Activated naive CD4-positive, alpha-beta T cell treated with anti-CD3 and anti-CD28 coated beads, Interleukin-2, amount 50 U/mL, for 24 hours (primary cell): ENCODE measurements around the gene HOXA10.

Source experiments
- H3K27ac Mint-ChIP-seq: one replicate; pipeline ENCODE4 v1.8.0; 2021; ENCODE audit warnings: mild to moderate bottlenecking, mixed read lengths
- H3K27me3 Mint-ChIP-seq: one replicate; pipeline ENCODE4 v1.8.0; 2021; ENCODE audit warnings: mixed read lengths
- H3K36me3 Mint-ChIP-seq: one replicate; pipeline ENCODE4 v1.8.0; 2021; ENCODE audit warnings: mixed read lengths
- H3K4me1 Mint-ChIP-seq: one replicate; pipeline ENCODE4 v1.8.0; 2021; ENCODE audit warnings: mixed read lengths
- H3K4me3 Mint-ChIP-seq: one replicate; pipeline ENCODE4 v1.8.0; 2021; ENCODE audit warnings: mild to moderate bottlenecking, mixed read lengths
- H3K9me3 Mint-ChIP-seq: one replicate; pipeline ENCODE4 v1.8.0; 2021; ENCODE audit warnings: mixed read lengths

HOXA10 gene

DNA sequence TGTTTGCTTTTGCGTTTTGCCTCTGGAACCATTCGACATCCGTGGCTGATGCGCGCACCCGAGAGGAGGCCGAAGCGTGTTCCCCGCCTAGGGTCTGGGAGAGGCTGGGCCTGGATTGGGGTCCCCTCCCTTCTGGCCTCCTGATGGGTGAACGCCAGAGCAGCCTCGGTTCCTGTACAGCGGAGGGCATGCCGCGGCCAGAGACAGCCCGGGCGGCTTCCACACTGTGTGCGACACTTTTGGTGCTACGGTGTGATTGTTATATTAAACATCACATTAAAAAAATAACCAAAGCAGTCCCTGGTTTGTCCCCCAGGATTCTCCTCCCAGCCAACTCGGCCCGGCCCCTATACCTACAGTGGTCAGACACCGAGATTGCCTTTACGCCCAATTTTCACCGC is 14.0 kb downstream of the HOXA10 start:
- H3K27me3 Mint-ChIP-seq: peaks cover 63% of the 10 kb centered on the region
- no peaks in the 10 kb centered on the region for H3K36me3 Mint-ChIP-seq
- H3K27ac Mint-ChIP-seq: no peak overlapping the region
- no peaks in the 10 kb centered on the region for H3K9me3 Mint-ChIP-seq
- peaks cover 31% of the 10 kb centered on the region for H3K4me1 Mint-ChIP-seq
- peak overlapping the region; percentile 74 for H3K4me3 Mint-ChIP-seq

DNA sequence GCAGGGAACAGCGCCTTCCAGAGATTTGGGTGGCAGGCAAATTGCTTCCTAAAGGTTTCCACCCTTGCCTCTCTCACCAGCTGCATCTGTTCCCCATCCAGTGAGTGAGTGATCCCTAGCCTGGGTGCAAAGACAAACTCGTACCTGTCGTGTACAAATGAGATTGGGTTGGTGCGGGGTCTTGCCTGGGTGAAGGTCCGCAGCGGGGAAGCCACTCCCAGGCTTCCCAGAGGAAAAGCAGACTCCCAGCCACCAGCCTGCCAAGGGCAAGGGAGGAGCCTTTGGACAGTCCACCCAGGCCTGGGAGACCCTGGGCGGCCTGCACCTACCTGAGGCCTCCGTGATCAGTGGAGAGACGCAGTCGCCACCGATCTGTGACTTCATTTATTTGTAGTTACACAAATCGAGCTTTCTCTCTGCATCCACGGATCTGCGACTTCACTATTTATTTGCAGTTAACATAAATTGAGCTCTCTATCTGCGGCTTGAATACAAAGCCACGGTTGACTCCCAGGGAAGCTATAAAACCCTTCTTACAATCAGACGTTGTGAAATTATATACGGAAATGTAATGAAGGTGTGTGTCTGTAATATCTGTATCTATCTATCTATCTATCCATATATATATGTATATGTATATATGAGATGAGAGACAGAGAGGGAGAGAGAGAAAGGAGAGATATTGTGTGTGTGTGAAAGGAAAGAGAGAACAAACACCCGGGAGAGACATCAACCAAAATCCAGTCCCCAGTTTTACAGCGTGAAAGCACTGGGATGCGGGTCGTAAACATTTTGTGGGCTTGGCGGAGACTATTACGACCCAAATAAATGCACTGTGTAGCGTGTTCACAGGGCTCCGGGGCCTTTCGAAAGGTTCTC is 14.6 kb downstream of the HOXA10 start:
- Mint-ChIP-seq H3K4me3 (peak overlapping the region; percentile 74), H3K9me3 (no peaks in the 10 kb centered on the region), H3K4me1 (peaks cover 38% of the 10 kb centered on the region), H3K36me3 (peaks cover 3% of the 10 kb centered on the region), H3K27me3 (peaks cover 66% of the 10 kb centered on the region), H3K27ac (no peak overlapping the region)

DNA sequence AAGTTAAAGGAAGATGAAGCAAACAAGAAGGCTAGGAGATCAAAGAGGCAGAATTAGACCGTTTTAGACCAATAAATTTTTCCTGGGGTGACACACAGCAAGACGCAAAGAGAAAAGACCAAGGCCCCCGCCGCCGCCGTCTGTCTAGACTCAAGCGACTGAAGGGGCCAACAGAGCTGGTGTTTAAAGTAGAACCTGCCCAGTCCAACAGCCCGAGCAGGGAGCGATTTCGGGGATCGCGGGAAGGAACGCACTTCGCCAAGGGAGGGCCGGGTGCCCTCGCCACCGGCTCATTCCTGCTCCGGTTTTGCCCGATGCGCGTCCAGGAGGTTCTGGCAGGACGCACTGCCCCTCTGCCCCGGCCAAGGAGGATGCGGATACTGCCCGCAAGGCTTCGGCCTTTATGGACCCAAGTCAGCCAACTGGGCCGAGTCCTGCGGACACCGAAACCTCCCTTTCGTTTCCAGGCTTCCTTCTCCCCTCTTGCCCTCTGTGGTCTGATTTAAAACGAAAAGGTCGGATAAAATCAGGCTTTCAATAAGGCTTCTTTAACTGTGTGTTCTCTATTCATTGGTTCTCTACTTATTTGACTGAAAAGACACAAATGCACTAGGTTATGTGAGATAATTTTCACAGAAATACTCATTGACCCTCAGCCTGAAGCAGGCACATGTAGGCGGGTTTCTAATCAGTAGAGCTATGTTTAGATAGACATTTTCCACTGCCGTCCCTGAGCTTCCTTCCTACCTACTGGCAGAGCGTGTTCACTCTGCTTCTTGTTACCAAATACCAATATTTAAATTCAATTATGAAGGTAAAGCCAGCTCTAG is 15.5 kb downstream of the HOXA10 start:
- peak overlapping the region; percentile 6 for H3K4me3 Mint-ChIP-seq
- H3K9me3 Mint-ChIP-seq: no peaks in the 10 kb centered on the region
- H3K27me3 Mint-ChIP-seq: peaks cover 67% of the 10 kb centered on the region
- H3K36me3 Mint-ChIP-seq: peaks cover 3% of the 10 kb centered on the region
- peaks cover 46% of the 10 kb centered on the region for H3K4me1 Mint-ChIP-seq
- H3K27ac Mint-ChIP-seq: peak overlapping the region; percentile 43

DNA sequence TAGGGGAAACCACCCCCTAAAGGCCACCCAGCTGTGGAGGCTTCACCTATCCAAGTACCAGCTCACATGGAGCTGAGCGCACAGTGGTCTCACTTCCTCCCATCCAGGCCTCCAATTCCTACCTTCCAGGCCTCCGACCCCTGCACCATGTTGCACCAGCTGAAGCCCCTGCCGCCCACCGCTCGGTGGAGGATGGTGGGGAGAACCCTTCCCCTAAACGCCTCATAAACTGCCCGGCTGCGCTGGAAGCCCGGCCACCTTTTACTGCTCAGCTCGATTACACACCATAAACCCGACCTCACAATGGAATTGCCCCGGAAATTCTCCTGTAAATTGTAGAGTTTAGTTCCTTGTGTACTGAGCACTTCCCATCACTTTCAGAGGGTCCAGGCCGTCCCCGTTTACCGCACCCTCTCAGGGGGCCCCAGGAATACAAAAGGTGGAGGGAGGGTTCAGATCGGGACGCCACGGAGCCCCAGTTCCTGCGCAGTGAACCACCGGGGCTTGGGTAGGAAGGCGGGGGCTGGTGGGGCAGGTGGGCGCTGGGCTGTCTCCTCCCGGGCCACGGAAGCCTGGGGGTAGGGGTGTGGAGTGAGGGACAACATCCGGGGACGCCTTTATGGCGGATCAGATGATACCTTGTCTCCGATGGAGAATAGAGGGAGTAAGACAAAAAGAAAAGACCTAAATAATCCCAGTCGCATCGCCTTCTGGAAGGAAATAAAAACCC is 16.3 kb downstream of the HOXA10 start:
- H3K4me1 Mint-ChIP-seq: peaks cover 50% of the 10 kb centered on the region
- peaks cover 66% of the 10 kb centered on the region for H3K27me3 Mint-ChIP-seq

DNA sequence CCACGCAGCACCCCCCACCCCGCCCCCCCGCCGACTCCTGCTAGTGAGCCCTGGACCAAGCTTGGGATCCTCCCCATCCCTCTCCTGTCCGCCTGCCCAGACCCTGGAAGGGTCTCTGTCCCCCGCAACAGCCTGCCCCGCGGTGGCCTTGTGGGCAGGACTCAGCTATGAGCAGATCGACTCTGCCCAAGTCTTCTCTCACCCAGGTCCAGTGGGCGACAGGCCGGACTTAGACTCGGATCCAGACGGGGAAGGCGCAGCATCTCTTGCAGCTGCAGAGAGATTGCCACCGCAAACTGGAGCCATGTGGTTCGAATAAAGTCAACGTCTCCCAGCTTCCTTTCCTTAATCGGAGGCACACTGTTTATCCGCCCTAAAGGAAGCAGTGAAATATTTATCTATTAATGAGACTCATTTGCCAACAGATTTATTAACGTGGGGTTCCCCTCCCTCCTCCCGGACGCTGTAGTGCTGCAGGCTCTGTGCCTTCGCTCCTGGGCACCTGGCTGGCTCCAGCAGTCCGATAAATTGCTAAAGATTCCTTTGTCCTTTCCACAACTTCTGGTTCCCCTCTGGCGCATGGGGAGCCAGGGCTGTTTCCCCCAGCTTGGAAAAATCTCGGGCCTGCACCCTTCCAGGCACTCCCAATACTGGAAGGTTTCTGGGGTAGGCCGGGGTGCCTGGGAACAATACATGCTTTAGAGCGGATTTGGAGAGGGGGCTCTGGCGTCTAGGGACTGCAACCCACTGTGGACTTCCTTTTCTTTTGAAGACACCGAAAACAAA is 17.0 kb downstream of the HOXA10 start:
- Mint-ChIP-seq H3K27ac (peak overlapping the region; percentile 61), H3K9me3 (no peaks in the 10 kb centered on the region), H3K4me3 (no peak overlapping the region), H3K4me1 (peaks cover 50% of the 10 kb centered on the region), H3K27me3 (peaks cover 64% of the 10 kb centered on the region), H3K36me3 (peaks cover 3% of the 10 kb centered on the region)

More for the DNA sequence above, 16.3 kb downstream of the HOXA10 start:
- H3K9me3 Mint-ChIP-seq: no peaks in the 10 kb centered on the region
- H3K27ac Mint-ChIP-seq: peak overlapping the region; percentile 61
- H3K36me3 Mint-ChIP-seq: peaks cover 3% of the 10 kb centered on the region
- H3K4me3 Mint-ChIP-seq: no peak overlapping the region

DNA sequence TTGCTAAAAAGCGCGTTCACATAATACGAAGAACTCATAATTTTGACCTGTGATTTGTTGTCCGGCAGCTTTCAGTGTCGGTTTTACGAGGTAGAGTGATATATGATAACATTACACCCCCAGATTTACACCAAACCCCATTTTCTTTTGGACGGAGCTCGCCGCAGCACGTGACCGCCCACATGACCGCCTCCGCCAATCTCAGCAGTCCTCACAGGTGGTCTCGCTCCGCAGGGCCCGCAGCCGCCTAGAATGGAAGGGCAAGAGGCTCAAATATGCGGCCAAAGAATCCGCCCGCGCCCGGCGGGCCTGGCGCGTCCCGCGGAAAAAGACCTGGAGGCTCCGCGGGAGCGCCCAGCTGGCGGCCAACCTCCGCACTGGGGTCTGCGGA is 17.6 kb downstream of the HOXA10 start, which contains the start of gene HOXA7:
Gene HOXA7, minus strand, starts transcription at position 168 of the 391 bp plus-strand sequence. Its CDS starts 130 bp downstream, at position 38.
- H3K27ac Mint-ChIP-seq: peak within 1 kb of the TSS; percentile 79
- H3K4me3 Mint-ChIP-seq: peak within 1 kb of the TSS; percentile 70

DNA sequence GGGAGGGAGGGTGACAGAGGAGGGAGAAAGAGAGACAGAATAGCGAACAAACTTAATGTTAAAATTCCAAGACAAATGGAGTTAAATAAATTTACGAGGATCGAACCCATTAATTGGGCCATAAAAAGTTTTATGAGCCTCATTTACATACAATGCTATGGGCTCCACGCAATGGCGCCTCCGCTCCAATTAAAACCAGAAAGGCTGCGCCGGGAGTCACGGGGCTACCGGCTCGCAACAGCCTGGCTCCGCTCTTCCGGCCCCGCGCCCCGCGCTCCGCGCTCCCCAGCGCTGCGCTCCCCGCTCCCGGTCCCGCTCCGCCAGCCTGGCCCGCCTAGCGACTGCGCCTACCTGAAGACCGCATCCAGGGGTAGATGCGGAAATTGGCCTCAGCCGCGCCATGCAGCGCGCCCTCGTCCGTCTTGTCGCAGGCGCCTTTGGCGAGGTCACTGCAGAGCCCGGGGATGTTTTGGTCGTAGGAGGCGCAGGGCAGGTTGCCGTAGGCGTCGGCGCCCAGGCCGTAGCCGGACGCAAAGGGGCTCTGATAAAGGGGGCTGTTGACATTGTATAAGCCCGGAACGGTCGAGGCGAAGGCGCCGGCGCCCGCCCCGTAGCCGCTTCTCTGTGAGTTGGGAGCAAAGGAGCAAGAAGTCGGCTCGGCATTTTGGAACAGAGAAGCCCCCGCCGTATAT is 18.2 kb downstream of the HOXA10 start:
- no peaks in the 10 kb centered on the region for H3K9me3 Mint-ChIP-seq
- peak overlapping the region; percentile 70 for H3K4me3 Mint-ChIP-seq
- H3K27me3 Mint-ChIP-seq: peaks cover 71% of the 10 kb centered on the region
- H3K4me1 Mint-ChIP-seq: peaks cover 59% of the 10 kb centered on the region
- H3K36me3 Mint-ChIP-seq: peaks cover 3% of the 10 kb centered on the region
- H3K27ac Mint-ChIP-seq: peak overlapping the region; percentile 79

More for the DNA sequence above, 17.6 kb downstream of the HOXA10 start, which contains the start of gene HOXA7:
- Mint-ChIP-seq H3K9me3 (no peaks in the 10 kb centered on the region), H3K27me3 (peaks cover 70% of the 10 kb centered on the region), H3K4me1 (peaks cover 56% of the 10 kb centered on the region), H3K36me3 (peaks cover 3% of the 10 kb centered on the region)

DNA sequence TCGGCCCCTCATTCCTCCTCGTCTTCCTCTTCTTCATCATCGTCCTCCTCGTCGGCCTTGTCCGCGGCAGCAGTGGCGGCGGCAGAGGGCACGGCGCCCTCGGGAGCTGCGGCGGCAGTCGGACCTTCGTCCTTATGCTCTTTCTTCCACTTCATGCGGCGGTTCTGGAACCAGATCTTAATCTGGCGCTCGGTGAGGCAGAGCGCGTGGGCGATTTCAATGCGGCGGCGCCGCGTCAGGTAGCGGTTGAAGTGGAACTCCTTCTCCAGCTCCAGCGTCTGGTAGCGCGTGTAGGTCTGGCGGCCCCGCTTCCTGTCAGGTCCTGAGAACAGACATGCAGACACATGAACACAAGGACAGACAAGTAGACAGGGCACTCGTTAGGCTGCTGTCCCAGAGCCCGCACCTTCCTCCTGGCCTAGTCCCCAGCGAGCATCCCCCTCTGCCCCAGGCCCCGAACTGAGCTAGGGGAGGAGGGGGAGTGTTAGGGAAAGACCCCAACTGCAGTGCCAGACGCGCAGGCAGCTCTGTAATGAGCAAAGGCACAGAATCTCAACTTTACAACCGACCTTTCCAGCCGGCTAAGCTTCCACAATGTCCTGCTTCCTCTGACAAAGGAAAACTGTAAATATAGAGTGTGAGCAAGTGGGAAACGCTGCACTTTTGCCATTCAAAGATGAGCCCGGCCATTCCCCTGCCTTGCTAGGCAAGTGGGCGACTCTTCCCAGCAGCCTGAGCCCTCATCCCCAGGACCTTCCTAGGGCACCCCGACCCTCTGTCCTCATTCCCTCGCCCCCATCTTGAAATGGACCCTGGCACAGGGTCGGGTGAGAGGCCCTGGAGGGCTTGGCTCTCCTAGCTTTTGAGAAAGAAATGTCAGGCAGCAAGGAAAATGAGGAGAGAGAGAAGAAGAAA is 19.0 kb downstream of the HOXA10 start:
- Mint-ChIP-seq H3K4me1 (peaks cover 65% of the 10 kb centered on the region), H3K27me3 (peaks cover 75% of the 10 kb centered on the region), H3K4me3 (peak overlapping the region; percentile 80)

DNA sequence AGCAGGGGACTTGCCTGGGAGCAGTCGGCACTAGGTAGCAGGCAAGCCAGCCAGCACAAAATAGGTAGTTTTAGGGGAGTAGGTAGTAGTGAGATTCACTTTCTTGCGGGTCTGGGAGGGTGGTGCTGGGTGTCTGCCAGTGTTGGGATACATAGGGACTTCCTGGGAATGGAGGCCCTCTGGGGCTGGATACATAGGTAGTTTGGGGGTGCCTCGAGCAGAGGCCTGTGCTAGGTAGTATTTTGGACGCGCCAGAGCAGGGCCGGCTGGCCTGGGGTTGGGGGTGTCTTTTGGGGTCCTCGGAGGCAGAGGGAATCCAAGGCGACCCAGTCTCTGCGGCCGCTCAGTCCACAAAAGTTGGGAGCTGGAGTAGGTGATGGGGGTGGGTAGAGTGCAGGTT is 19.8 kb downstream of the HOXA10 start:
- Mint-ChIP-seq H3K9me3 (no peaks in the 10 kb centered on the region), H3K4me3 (peak overlapping the region; percentile 80), H3K27me3 (peaks cover 75% of the 10 kb centered on the region), H3K27ac (no peak overlapping the region), H3K36me3 (peaks cover 3% of the 10 kb centered on the region), H3K4me1 (peaks cover 60% of the 10 kb centered on the region)

More for the DNA sequence above, 19.0 kb downstream of the HOXA10 start:
- Mint-ChIP-seq H3K27ac (peak overlapping the region; percentile 79), H3K36me3 (peaks cover 3% of the 10 kb centered on the region), H3K9me3 (no peaks in the 10 kb centered on the region)

DNA sequence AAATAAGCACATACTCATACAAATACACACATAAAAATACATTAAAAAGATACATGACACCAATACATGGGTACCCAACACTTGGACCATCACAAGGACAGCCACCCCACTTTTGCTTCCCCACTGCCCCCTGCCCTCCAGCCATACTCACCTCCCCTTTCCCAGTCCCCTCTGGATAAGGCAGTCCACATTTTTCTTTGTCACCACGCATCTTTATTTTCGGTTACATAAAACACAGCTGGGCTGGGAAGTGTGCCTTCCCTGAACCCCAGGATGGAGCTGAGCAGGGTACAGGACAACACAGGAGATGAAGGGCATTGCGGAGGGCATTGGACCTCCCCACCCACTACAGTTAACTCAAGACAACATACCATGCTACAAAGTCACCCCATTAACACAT is 20.6 kb downstream of the HOXA10 start:
- Mint-ChIP-seq H3K27ac (peak overlapping the region; percentile 72), H3K9me3 (no peaks in the 10 kb centered on the region), H3K4me1 (peaks cover 58% of the 10 kb centered on the region), H3K27me3 (peaks cover 71% of the 10 kb centered on the region), H3K4me3 (peak overlapping the region; percentile 33), H3K36me3 (peaks cover 3% of the 10 kb centered on the region)

DNA sequence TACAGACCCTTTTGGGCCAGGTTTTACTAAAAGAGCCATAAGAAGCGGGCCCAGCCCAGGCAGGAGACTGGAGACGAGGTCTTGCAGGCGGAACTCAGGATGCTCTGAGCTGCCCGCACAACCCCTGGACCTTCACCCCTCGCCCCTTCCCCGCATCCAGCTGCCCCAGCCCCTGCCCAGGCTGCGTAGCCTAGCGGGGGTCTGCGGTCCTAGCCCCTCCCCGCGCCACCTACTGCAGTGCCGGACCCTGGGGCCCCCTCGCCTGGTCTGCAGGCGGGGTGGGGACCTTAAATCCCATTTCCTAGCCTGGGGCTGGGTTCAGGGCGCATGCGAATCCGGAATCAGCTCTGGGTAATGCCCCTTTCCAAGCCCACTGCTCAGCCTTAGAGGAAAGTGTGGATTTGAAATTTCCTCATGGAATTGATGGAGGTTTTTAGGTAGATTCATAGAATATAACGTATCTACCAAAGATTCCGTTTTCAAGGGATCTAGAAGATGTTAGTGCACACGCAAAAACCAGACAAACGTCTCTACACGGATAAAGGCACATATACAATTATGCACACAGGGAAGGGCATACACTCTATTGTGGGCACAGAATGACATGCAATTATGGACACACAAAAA is 21.2 kb downstream of the HOXA10 start:
- Mint-ChIP-seq H3K27me3 (peaks cover 72% of the 10 kb centered on the region), H3K4me1 (peaks cover 59% of the 10 kb centered on the region), H3K9me3 (no peaks in the 10 kb centered on the region), H3K36me3 (peaks cover 3% of the 10 kb centered on the region), H3K27ac (no peak overlapping the region), H3K4me3 (no peak overlapping the region)

DNA sequence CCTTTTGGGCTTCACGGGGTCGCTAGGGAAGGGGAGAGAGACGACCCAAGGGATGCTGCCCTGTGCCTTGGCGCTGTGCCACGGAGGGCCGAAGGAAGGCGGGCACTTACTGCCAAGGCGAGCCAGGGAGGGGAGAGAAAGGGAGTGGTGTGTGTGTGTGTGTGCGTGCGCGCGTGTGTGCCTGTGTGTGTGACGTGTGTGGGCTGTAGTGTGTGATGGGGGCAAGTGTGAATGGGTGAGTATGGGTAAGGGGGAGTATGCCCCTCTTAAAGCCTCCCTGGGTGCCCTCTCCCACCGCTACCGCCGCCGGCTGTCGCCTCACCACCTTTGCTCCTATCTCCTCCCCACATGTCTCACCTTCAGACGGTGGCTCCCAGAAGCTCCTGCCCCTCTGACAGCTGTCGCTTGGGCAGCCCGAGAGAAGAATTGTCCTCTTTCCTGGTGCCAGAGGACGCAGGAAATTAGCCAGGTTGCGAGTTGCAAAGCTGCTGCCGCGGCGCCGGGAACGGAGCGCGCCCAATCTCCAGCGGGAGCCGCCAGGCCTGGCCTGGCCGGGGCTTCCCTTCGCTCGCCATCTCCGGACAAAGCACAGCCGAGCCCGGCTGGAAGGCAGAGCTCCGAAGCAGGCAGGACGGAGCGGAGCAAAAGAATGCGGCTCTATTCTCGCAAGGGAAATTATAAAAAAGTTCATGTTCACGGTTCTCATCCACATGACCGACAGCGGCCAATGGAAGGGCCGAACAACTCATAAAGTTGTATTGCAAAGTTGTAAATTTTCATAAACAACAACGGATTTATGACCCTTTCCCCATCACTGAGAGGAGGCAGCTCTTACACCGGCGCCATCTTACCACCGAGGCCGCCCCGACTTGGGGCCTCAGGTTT is 21.9 kb downstream of the HOXA10 start, which contains the start of gene HOXA3:
Gene HOXA3, minus strand, starts transcription at position 653 of the 885 bp plus-strand sequence. CDS start 41,943 bp downstream, outside the sequence.
- H3K9me3 Mint-ChIP-seq: no peaks in the 10 kb centered on the region
- peaks cover 57% of the 10 kb centered on the region for H3K4me1 Mint-ChIP-seq
- H3K4me3 Mint-ChIP-seq: peak within 1 kb of the TSS; percentile 80
- H3K27me3 Mint-ChIP-seq: peaks cover 67% of the 10 kb centered on the region
- peaks cover 3% of the 10 kb centered on the region for H3K36me3 Mint-ChIP-seq
- H3K27ac Mint-ChIP-seq: peak within 1 kb of the TSS; percentile 91
